ENCODE data around the gene CUBN.

CUBN gene

GRCh38 chr10:16987206-16987621, 142.4 kb downstream of the CUBN start:
- no peak overlapping the region for H3K27ac ChIP-seq

GRCh38 chr10:16986406-16987205, 143.0 kb downstream of the CUBN start:
- no peak overlapping the region for H3K27ac ChIP-seq
- TF ChIP-seq ZFX (IDR thresholded peaks at IDR 0.05) (no peak), CTCF (conservative IDR thresholded peaks at IDR 0.05) (no peak)

More at GRCh38 chr10:16987206-16987621, 142.4 kb downstream of the CUBN start:
- TF ChIP-seq CTCF (conservative IDR thresholded peaks at IDR 0.05), result no peak
- no peak for TF ChIP-seq ZFX (IDR thresholded peaks at IDR 0.05)

- H3K27ac ChIP-seq, result no peak overlapping the region
- no peak for TF ChIP-seq CTCF (conservative IDR thresholded peaks at IDR 0.05)
- no peak for TF ChIP-seq ZFX (IDR thresholded peaks at IDR 0.05)
Measured at GRCh38 chr10:16986082-16986405, 143.6 kb downstream of the CUBN start.

- H3K27ac ChIP-seq, result no peak overlapping the region
- TF ChIP-seq CTCF (conservative IDR thresholded peaks at IDR 0.05) (no peak), ZFX (IDR thresholded peaks at IDR 0.05) (no peak)
Measured at GRCh38 chr10:16984242-16984641, 145.4 kb downstream of the CUBN start.

GRCh38 chr10:16976803-16977202, 152.8 kb downstream of the CUBN start:
- H3K27ac ChIP-seq, result no peak overlapping the region
- TF ChIP-seq CTCF (conservative IDR thresholded peaks at IDR 0.05) (no peak), ZFX (IDR thresholded peaks at IDR 0.05) (no peak)

GRCh38 chr10:16975188-16975587, 154.4 kb downstream of the CUBN start:
- TF ChIP-seq ZFX (IDR thresholded peaks at IDR 0.05), result no peak
- TF ChIP-seq CTCF (conservative IDR thresholded peaks at IDR 0.05), result no peak
- H3K27ac ChIP-seq, result no peak overlapping the region

- TF ChIP-seq ZFX (IDR thresholded peaks at IDR 0.05) (no peak), CTCF (conservative IDR thresholded peaks at IDR 0.05) (no peak)
- no peak overlapping the region for H3K27ac ChIP-seq
Measured at GRCh38 chr10:16968416-16969041, 161.1 kb downstream of the CUBN start.
